Muscle of back (tissue), 13 donors: Measurements from ENCODE around the gene ST6GAL1. TPM values are rescaled to one million over a fixed set of nuclear protein-coding genes. Genes with fewer than 3 reads are reported as not detected.
"Not testable (repeated sequence)": the region's sequence is repeated elsewhere in the genome, so short reads cannot be mapped to it uniquely, and the experiment has no call there.

Experiments used
- DNase-seq, 3 donors: peaks; one replicate each; pipeline versions ENCODE4 v3.0.0 to v3.0.0-alpha.2; 2013
- long read RNA-seq, 9 donors: transcript quantifications; one replicate each; lab custom pipeline, GENCODE V29; 2026
- polyA plus RNA-seq, 10 donors: library from polyadenylated mRNA; unstranded; fragments of 120-200 nt; gene quantifications; one replicate each; pipeline ENCODE4 v1.2.1, GENCODE V29; 2013; ENCODE audit not compliant: insufficient read length in 10 of 10

The ST6GAL1 gene
- polyA plus RNA-seq, result 10 to 100 TPM; 10.3 to 18.7 (median 14.4) TPM
- long read RNA-seq, donor 1, full-length matches to known transcripts, result 1 of 1 reads
- long read RNA-seq, donor 1, partial matches to known transcripts, result 0 of 1 reads
- long read RNA-seq, donor 1, other reads (novel, unspliced or antisense), result 0 of 1 reads
- long read RNA-seq, donor 2, full-length matches to known transcripts, result 1 of 1 reads
- long read RNA-seq, donor 2, partial matches to known transcripts, result 0 of 1 reads
- long read RNA-seq, donor 2, other reads (novel, unspliced or antisense), result 0 of 1 reads
- long read RNA-seq, donor 3, result 0 reads
- long read RNA-seq, donor 4, result 0 reads
- long read RNA-seq, donor 5, full-length matches to known transcripts, result 4 of 4 reads
- long read RNA-seq, donor 5, partial matches to known transcripts, result 0 of 4 reads
- long read RNA-seq, donor 5, other reads (novel, unspliced or antisense), result 0 of 4 reads
- long read RNA-seq, donor 6, full-length matches to known transcripts, result 2 of 22 reads
- long read RNA-seq, donor 6, partial matches to known transcripts, result 0 of 22 reads
- long read RNA-seq, donor 6, other reads (novel, unspliced or antisense), result 20 of 22 reads
- long read RNA-seq, donor 7, partial matches to known transcripts, result 0 of 18 reads
- long read RNA-seq, donor 7, other reads (novel, unspliced or antisense), result 18 of 18 reads
- long read RNA-seq, donor 8, partial matches to known transcripts, result 0 of 19 reads
- long read RNA-seq, donor 8, other reads (novel, unspliced or antisense), result 19 of 19 reads
- long read RNA-seq, donor 9, result 0 reads

GRCh38 chr3:186930143-186930640 lies at the start of gene ST6GAL1:
Gene ST6GAL1, plus strand, starts transcription at chr3:186930526. Its CDS starts 112,178 bp downstream, at chr3:187042704.
- peak; percentile 41 to 87 (median 68) for DNase-seq

- DNase-seq, result no peak
Observed at GRCh38 chr3:186882150-186882524, 48.2 kb upstream of the ST6GAL1 start.

GRCh38 chr3:186882881-186883685 lies 47.2 kb upstream of the ST6GAL1 start:
- DNase-seq, result peak in 1 of 3 donors; percentile 67

- no peak for DNase-seq
Observed at GRCh38 chr3:186883686-186884058, 46.7 kb upstream of the ST6GAL1 start.

- not testable (repeated sequence) for DNase-seq
Observed at GRCh38 chr3:186884868-186885267, 45.5 kb upstream of the ST6GAL1 start.

- DNase-seq, result no peak
Observed at GRCh38 chr3:186886202-186886981, 43.9 kb upstream of the ST6GAL1 start.

- not testable (repeated sequence) for DNase-seq
Observed at GRCh38 chr3:186887507-186887938, 42.8 kb upstream of the ST6GAL1 start.

GRCh38 chr3:186888569-186888968 lies 41.8 kb upstream of the ST6GAL1 start:
- no peak for DNase-seq

GRCh38 chr3:186889698-186890097 lies 40.6 kb upstream of the ST6GAL1 start:
- DNase-seq, result not testable (repeated sequence)

- no peak for DNase-seq
Observed at GRCh38 chr3:186890911-186891310, 39.4 kb upstream of the ST6GAL1 start.

GRCh38 chr3:186893071-186893470 lies 37.3 kb upstream of the ST6GAL1 start:
- DNase-seq, result not testable (repeated sequence)

GRCh38 chr3:186895406-186895805 lies 34.9 kb upstream of the ST6GAL1 start:
- DNase-seq, result no peak

GRCh38 chr3:186896006-186896405 lies 34.3 kb upstream of the ST6GAL1 start:
- DNase-seq, result no peak

GRCh38 chr3:186896875-186897274 lies 33.5 kb upstream of the ST6GAL1 start:
- no peak for DNase-seq

GRCh38 chr3:186901135-186901734 lies 29.1 kb upstream of the ST6GAL1 start:
- no peak for DNase-seq

- no peak for DNase-seq
Observed at GRCh38 chr3:186902154-186902553, 28.2 kb upstream of the ST6GAL1 start.

- no peak for DNase-seq
Observed at GRCh38 chr3:186902713-186903112, 27.6 kb upstream of the ST6GAL1 start.

- DNase-seq, result not testable (repeated sequence)
Observed at GRCh38 chr3:186903676-186904075, 26.6 kb upstream of the ST6GAL1 start.

GRCh38 chr3:186907075-186907474 lies 23.3 kb upstream of the ST6GAL1 start:
- not testable (repeated sequence) for DNase-seq

GRCh38 chr3:186909078-186909853 lies 21.1 kb upstream of the ST6GAL1 start:
- no peak for DNase-seq
